ENCODE data around the gene EFHC1.

Gene EFHC1

GRCh38 chr6:52515219-52515960 is 95.2 kb downstream of the EFHC1 start:
- in situ Hi-C loops (cut with MboI; ENCODE audit: low sequenced_read_pairs): no loop called here

- in situ Hi-C loops (cut with MboI; ENCODE audit: low sequenced_read_pairs): no loop called here
Observed at GRCh38 chr6:52516269-52516668, 96.1 kb downstream of the EFHC1 start.

GRCh38 chr6:52516943-52517342 is 96.8 kb downstream of the EFHC1 start:
- in situ Hi-C loops (cut with MboI; ENCODE audit: low sequenced_read_pairs): no loop called here

GRCh38 chr6:52517502-52518278 is 97.5 kb downstream of the EFHC1 start:
- in situ Hi-C loops (cut with MboI; ENCODE audit: low sequenced_read_pairs): no loop called here

GRCh38 chr6:52518279-52518945 is 98.3 kb downstream of the EFHC1 start:
- in situ Hi-C loops (cut with MboI; ENCODE audit: low sequenced_read_pairs): no loop called here

GRCh38 chr6:52519618-52520017 is 99.5 kb downstream of the EFHC1 start:
- in situ Hi-C loops (cut with MboI; ENCODE audit: low sequenced_read_pairs): no loop called here

GRCh38 chr6:52522151-52522626 is 102.0 kb downstream of the EFHC1 start:
- in situ Hi-C loops (cut with MboI; ENCODE audit: low sequenced_read_pairs): no loop called here

GRCh38 chr6:52522655-52523054 is 102.5 kb downstream of the EFHC1 start:
- in situ Hi-C loops (cut with MboI; ENCODE audit: low sequenced_read_pairs): no loop called here

GRCh38 chr6:52523378-52524142 is 103.4 kb downstream of the EFHC1 start:
- in situ Hi-C loops (cut with MboI; ENCODE audit: low sequenced_read_pairs): no loop called here

GRCh38 chr6:52524918-52525317 is 104.8 kb downstream of the EFHC1 start:
- in situ Hi-C loops (cut with MboI; ENCODE audit: low sequenced_read_pairs): no loop called here

- in situ Hi-C loops (cut with MboI; ENCODE audit: low sequenced_read_pairs): no loop called here
Observed at GRCh38 chr6:52526634-52527033, 106.5 kb downstream of the EFHC1 start.

- in situ Hi-C loops (cut with MboI; ENCODE audit: low sequenced_read_pairs): no loop called here
Observed at GRCh38 chr6:52527436-52527835, 107.3 kb downstream of the EFHC1 start.

GRCh38 chr6:52529311-52529710 is 109.2 kb downstream of the EFHC1 start:
- in situ Hi-C loops (cut with MboI; ENCODE audit: low sequenced_read_pairs): no loop called here

GRCh38 chr6:52530351-52530750 is 110.2 kb downstream of the EFHC1 start:
- in situ Hi-C loops (cut with MboI; ENCODE audit: low sequenced_read_pairs): no loop called here

- in situ Hi-C loops (cut with MboI; ENCODE audit: low sequenced_read_pairs): no loop called here
Observed at GRCh38 chr6:52531396-52531795, 111.3 kb downstream of the EFHC1 start.

- in situ Hi-C loops (cut with MboI; ENCODE audit: low sequenced_read_pairs): no loop called here
Observed at GRCh38 chr6:52531834-52532233, 111.7 kb downstream of the EFHC1 start.

- in situ Hi-C loops (cut with MboI; ENCODE audit: low sequenced_read_pairs): no loop called here
Observed at GRCh38 chr6:52532457-52532856, 112.3 kb downstream of the EFHC1 start.

GRCh38 chr6:52533491-52533890 is 113.3 kb downstream of the EFHC1 start:
- in situ Hi-C loops (cut with MboI; ENCODE audit: low sequenced_read_pairs): no loop called here

- in situ Hi-C loops (cut with MboI; ENCODE audit: low sequenced_read_pairs): no loop called here
Observed at GRCh38 chr6:52534363-52534762, 114.2 kb downstream of the EFHC1 start.

GRCh38 chr6:52534966-52535390 is 114.8 kb downstream of the EFHC1 start:
- in situ Hi-C loops (cut with MboI; ENCODE audit: low sequenced_read_pairs): no loop called here

All from HL-60/S4 (cell line).